ENCODE data around the gene MAP2K6. TPM values are rescaled to one million over a fixed set of nuclear protein-coding genes. Genes with fewer than 3 reads are reported as not detected.

MAP2K6 gene
- total RNA-seq, 1 experiment from 2014 or later, result 1.4 TPM

DNA sequence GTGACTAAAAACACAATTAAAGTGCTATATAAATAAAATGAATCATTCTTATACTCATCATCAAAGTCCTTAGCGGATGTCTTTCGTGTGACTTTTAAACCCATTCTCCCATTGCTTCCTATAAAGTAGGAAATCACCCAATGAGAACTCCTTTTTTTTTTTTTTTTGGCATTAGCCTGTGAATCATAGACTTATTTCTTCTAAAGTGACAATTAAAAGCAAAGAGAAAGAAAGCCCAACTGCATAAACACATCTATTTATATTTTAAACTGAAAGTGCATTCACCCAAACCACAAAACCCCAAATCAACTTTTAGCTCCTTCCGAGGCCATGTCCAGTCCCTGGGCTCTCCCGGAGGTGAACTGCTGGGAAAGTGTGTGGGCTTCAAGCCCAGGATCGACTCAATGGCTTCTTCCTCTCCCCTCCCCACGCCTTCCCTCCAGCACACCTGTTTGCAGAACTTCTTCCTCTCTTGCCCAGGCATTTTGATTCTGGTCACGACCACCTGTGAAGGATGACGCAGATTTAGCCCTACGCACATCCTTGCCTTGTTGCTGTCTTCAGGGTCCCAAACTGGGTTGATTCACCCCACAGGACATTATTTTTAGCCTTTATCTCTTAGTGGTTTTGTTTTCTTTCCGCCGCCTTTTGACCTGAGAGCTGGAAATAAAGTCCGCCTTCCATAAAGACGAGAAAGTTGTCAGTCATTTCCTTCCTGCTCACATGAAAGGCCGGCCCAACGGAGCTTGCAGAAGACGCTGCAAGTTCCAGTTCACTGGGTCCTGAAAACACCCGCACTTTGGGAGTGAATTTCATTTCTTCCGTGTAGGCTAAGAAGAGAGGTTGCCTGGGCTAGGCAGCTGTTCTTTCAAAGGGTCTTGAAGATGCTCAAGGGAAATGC is 166.8 kb downstream of the MAP2K6 start:
- peaks cover 14% of the 10 kb centered on the region for H3K4me1 ChIP-seq (replicated peaks)
- H3K4me3 ChIP-seq, result no peak overlapping the region
- no peak overlapping the region for H3K27ac ChIP-seq
- no peaks in the 10 kb centered on the region; the same call in 1 of the 2 replicates for H3K27me3 ChIP-seq (replicated peaks)
- H3K9me3 ChIP-seq (replicated peaks), result no peaks in the 10 kb centered on the region
- no peaks in the 10 kb centered on the region for H3K36me3 ChIP-seq
- DNase-seq (ENCODE audit: low read depth in 1 of 2, low spot score in 2 of 2), result peak; percentile 50 to 81

DNA sequence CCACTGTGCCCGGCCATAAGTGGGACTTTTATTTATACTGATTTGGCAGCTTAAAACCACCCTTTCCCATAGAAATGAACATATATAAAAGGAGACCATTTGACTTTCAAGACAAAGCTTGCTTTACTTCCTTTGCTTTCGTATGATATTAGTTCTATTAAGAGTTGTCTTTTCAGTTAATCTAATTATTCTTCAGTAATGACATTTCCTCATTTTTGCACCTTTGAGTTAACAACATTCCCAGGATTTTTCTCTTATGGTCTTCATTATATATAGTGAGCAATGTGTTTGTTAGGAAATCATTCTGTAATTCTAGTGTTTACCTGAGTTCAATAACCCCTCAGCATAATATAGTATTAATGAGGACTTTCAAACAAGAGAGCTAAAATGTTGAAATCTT is 173.8 kb downstream of the MAP2K6 start:
- Histone ChIP-seq H3K4me3 (no peak overlapping the region), H3K27ac (no peak overlapping the region), H3K36me3 (no peaks in the 10 kb centered on the region), H3K27me3 (replicated peaks) (no peaks in the 10 kb centered on the region), H3K9me3 (replicated peaks) (no peaks in the 10 kb centered on the region), H3K4me1 (replicated peaks) (peaks cover 8% of the 10 kb centered on the region)
- DNase-seq (ENCODE audit: low read depth in 1 of 2, low spot score in 2 of 2), result no peak

DNA sequence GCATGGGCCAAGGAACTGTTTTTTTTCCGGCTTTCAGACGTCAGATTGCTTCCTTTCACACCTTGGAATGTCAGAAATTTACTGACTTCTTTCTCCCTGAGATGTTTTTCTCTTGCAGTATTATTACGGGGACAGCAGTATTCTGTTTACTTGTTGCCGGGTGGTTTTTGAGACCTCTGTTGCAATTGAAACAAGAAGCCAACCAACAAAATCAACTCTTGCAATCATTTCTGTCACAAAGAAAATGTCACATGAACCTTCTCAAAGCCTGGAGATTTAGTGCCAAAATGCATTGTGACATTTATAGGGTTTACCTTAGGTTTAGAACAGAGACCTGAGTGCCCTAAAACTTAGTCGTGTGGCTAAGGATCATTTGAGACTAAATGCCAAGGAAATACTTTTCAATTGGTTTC is 174.3 kb downstream of the MAP2K6 start:
- no peak overlapping the region for H3K27ac ChIP-seq
- H3K4me3 ChIP-seq, result no peak overlapping the region
- H3K9me3 ChIP-seq (replicated peaks), result no peaks in the 10 kb centered on the region
- peaks cover 13% of the 10 kb centered on the region for H3K4me1 ChIP-seq (replicated peaks)
- no peaks in the 10 kb centered on the region for H3K27me3 ChIP-seq (replicated peaks)
- DNase-seq (ENCODE audit: low read depth in 1 of 2, low spot score in 2 of 2), result no peak
- no peaks in the 10 kb centered on the region for H3K36me3 ChIP-seq

DNA sequence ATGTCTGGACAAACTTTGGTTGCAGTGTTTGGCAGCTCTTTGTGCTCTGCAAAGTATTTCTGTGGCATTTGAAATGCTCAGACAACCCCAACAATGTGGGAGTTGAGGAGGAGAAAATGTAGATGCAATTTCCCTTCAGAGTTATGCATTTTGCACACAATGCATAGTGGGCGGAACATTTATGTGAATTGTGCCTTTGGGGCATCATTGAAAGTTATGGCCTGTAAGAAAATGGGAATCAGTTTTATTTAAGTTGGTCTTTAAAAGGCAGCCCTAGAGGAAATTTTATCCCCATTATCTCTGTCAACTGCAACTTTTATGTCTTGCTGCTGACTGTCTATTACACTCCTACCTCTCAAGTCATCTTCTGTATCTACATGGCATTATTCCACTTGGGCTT is 176.2 kb downstream of the MAP2K6 start:
- Histone ChIP-seq H3K27ac (no peak overlapping the region), H3K36me3 (no peaks in the 10 kb centered on the region), H3K27me3 (replicated peaks) (no peaks in the 10 kb centered on the region), H3K4me1 (replicated peaks) (peaks cover 15% of the 10 kb centered on the region), H3K4me3 (no peak overlapping the region), H3K9me3 (replicated peaks) (no peaks in the 10 kb centered on the region)
- no peak for DNase-seq (ENCODE audit: low read depth in 1 of 2, low spot score in 2 of 2)

DNA sequence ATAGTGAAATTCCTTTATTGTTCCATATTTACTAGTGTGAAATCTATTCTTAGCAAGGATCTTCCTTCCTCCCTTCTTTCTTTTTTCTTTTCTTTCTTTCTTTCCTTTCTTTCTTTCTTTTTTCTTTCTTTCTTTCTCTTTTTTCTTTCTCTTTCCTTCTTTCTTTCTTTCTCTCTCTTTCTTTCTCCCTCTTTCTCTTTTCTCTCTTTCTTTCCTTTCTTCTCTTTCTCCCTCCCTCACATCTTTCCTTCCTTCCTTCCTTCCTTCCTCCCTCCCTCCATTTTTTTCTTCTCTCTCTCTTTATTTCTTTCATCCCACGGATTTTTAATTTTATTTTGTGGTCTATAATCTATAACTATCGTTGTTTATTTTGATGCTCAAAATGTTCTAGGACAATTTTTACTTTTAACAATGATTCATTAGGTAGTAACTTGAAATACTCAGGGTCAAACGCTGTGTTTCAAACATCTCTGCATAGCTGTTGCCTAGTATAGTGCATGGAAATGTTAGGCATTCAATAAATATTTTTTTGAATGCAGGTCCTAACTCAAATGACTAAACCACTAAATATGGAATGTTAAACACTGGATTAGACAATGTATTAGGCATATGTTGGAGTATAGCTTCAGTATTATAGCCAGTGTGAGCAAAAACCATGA is 178.3 kb downstream of the MAP2K6 start:
- peak in 1 of 2 experiments; percentile 48 for DNase-seq (ENCODE audit: low read depth in 1 of 2, low spot score in 2 of 2)
- Histone ChIP-seq H3K4me1 (replicated peaks) (peaks cover 15% of the 10 kb centered on the region), H3K9me3 (replicated peaks) (no peaks in the 10 kb centered on the region), H3K27ac (peak overlapping the region; percentile 33), H3K27me3 (replicated peaks) (no peaks in the 10 kb centered on the region), H3K4me3 (no peak overlapping the region), H3K36me3 (no peaks in the 10 kb centered on the region)

DNA sequence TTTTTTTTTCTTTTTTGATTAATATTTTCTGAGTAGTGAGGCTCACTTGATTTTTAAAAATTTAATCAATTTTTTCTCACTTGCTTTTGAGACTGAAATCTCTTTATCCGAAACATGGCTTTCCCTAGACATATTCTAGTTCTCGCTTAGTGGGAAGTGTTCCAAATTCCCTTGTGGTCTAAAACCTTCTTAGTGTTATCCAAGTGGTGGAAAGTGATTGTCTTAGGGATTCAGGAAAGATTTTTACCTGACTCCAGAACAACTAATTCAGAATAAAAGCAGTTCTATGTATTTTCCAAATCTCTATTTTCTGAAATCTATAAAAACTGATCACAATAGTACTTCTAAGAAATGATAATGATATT is 178.8 kb downstream of the MAP2K6 start:
- Histone ChIP-seq H3K27me3 (replicated peaks) (no peaks in the 10 kb centered on the region), H3K4me3 (no peak overlapping the region), H3K4me1 (replicated peaks) (peaks cover 20% of the 10 kb centered on the region), H3K36me3 (no peaks in the 10 kb centered on the region), H3K27ac (peak overlapping the region; percentile 33), H3K9me3 (replicated peaks) (no peaks in the 10 kb centered on the region)
- DNase-seq (ENCODE audit: low read depth in 1 of 2, low spot score in 2 of 2), result peak in 1 of 2 experiments; percentile 47

DNA sequence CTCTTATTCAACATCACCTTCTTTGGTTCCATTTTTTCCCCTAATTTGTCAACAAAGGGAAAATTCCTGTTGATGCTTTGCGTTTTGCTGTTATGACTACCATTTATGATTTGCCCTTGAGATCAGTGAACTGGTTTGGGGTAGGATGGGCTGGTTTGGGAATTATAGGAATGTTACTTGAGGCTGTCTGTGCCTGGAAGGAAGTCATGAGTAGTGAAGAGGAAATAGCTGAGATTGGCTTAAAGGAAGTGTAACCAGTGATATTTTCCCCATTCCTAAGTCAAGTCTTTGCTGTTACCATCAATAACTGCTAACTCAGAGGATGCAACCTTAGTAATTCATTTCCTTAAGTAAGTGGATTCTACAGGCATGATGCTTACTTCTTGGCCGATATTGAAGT is 179.2 kb downstream of the MAP2K6 start:
- Histone ChIP-seq H3K4me3 (no peak overlapping the region), H3K27me3 (replicated peaks) (no peaks in the 10 kb centered on the region), H3K27ac (peak overlapping the region; percentile 33), H3K9me3 (replicated peaks) (no peaks in the 10 kb centered on the region), H3K36me3 (no peaks in the 10 kb centered on the region), H3K4me1 (replicated peaks) (peaks cover 24% of the 10 kb centered on the region)
- DNase-seq (ENCODE audit: low read depth in 1 of 2, low spot score in 2 of 2), result no peak

DNA sequence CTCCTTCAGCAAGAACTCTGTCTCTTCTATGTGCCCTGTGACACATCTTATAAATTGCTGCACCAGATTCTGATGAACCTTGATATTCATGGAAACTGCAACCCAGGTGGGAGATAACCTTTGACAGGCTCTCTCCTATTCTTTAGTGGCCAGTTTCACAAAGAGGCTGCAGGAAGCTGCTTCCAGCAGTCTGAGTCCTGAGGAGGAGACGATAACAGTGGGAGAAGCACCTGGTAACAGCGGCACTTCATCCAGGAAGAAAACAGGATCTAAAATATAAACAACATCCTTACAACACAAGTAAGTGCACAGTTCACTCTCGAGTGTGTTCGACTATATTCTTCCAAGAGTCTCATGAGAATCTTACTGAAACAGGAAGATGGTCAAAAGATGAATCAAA is 180.1 kb downstream of the MAP2K6 start:
- H3K9me3 ChIP-seq (replicated peaks), result no peaks in the 10 kb centered on the region
- H3K4me3 ChIP-seq, result no peak overlapping the region
- H3K27ac ChIP-seq, result no peak overlapping the region
- H3K36me3 ChIP-seq, result no peaks in the 10 kb centered on the region
- DNase-seq (ENCODE audit: low read depth in 1 of 2, low spot score in 2 of 2), result no peak
- peaks cover 22% of the 10 kb centered on the region for H3K4me1 ChIP-seq (replicated peaks)
- no peaks in the 10 kb centered on the region for H3K27me3 ChIP-seq (replicated peaks)

DNA sequence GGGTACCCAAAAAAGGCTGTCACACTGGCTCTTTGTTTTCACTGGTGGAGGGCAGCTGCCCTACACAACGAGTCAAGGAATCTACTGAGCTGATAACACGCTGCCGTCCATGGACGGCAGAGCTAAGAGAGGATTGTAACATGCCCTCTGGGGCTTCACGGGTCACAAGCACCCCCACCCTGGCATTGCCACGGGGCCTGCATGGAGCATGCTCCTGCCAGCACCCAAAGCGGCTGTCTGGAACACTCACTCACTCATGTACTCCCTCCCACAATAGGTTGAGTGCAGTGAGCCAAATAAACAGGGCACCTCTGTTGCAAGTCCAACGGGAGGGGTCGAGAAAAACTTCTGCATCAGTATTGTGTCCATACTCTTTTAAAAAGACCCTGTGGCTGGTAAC is 181.6 kb downstream of the MAP2K6 start:
- Histone ChIP-seq H3K4me1 (replicated peaks) (peaks cover 22% of the 10 kb centered on the region), H3K27ac (no peak overlapping the region), H3K36me3 (no peaks in the 10 kb centered on the region), H3K9me3 (replicated peaks) (no peaks in the 10 kb centered on the region; the same call in 1 of the 2 replicates), H3K4me3 (no peak overlapping the region), H3K27me3 (replicated peaks) (no peaks in the 10 kb centered on the region)
- DNase-seq (ENCODE audit: low read depth in 1 of 2, low spot score in 2 of 2), result no peak

DNA sequence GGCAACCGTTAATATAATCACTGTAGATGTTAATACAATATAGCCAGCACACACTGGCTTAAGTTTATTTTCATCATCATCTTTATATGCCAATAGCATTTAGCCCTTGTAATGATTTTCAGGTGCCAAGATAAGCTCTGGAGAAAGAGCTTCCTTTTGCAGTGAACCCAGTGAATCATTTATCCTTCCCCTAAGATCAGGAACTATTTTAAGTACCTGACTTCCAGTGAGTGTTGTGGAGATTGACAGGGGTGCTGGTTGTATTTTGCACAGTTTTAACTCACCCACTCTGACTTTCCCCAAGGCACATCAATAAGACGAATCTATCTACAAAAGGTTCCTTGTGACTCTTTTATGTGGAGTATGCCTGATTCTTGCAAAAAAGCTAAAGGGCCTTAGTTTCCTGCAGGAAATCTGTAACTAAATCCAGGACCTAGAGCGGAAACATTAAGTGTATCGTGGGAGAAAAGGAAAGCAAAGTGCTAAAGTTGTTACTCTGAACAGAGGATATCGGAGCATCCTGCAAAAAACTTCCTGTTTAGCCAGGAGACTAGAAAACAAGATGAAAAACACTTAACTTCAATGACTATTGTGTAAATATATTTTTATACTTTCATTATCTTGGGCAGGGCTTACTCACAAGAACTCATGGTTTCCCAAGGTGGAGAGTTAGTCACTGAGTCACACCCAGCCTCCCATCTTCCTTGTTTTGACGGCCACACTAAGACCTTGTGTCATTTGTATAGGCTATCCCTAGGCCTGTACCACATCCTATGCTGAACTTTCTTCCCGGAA is 183.6 kb downstream of the MAP2K6 start:
- no peak overlapping the region for H3K27ac ChIP-seq

DNA sequence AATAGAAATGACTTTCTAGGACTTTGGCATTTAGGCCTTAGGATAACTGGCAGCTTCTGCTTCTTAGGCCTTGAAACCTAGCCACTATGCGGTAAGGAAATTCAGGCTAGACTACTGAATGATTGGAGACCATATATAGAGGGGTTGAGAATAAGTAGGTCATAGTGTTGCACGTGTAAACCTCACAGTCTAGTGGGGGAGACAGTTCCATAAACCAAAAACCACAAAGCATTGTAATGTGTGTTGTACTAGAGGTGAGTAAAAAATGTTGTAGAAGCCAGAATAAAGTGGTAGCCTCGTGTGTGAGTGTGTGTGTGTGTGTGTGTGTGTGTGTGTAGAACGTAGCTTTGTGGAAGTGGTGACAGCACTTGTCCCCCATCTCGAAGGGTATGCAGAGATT is 188.5 kb downstream of the MAP2K6 start:
- no peak overlapping the region for H3K4me3 ChIP-seq
- H3K36me3 ChIP-seq, result no peaks in the 10 kb centered on the region
- H3K27ac ChIP-seq, result no peak overlapping the region
- no peaks in the 10 kb centered on the region; the same call in 1 of the 2 replicates for H3K9me3 ChIP-seq (replicated peaks)
- peaks cover 20% of the 10 kb centered on the region for H3K4me1 ChIP-seq (replicated peaks)
- no peaks in the 10 kb centered on the region for H3K27me3 ChIP-seq (replicated peaks)
- DNase-seq (ENCODE audit: low read depth in 1 of 2, low spot score in 2 of 2), result no peak

More for the DNA sequence above, 183.6 kb downstream of the MAP2K6 start:
- peak; percentile 42 to 60 for DNase-seq (ENCODE audit: low read depth in 1 of 2, low spot score in 2 of 2)
- Histone ChIP-seq H3K27me3 (replicated peaks) (no peaks in the 10 kb centered on the region), H3K36me3 (no peaks in the 10 kb centered on the region), H3K4me3 (no peak overlapping the region), H3K4me1 (replicated peaks) (peaks cover 19% of the 10 kb centered on the region), H3K9me3 (replicated peaks) (no peaks in the 10 kb centered on the region; the same call in 1 of the 2 replicates)

All from SJSA1 (cell line).